Measurements from ENCODE around the gene TNS4.

DNA sequence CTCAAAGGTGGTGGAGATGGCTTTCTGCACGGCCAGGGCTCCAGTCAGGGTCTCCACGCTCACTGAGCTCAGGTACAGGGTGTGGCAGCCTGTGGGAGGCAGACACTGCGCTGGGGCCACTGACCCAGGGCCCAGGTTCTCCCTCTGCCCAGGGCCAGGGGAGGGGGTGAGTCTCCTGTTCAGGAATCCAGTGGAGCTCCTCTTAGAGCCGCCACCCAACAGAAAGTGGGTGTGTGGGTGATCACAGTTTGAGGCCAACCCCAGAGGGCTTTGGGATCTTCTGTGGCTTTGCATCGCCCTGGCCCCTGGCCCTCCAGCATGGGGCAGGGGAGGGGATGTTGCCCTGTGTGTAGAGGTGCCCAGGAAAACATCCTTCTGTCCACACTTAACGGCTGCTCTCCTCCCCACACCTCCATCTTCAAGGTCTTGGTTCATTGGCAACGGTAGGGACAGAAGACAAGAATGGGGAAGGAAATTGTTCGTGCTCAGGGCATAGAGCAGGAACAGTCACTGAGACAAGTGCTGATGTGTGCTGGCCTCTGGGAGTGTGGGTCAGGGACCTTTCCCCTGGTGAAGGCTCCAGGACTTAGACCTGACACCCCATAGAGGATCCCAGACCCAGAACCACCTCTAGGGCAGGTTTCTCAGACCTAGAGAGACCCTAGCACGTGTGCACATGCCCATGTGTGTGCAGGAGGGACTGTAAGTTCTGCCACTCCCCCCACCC, 21.5 kb downstream of the TNS4 start:
- TF ChIP-seq, protein P1, sequence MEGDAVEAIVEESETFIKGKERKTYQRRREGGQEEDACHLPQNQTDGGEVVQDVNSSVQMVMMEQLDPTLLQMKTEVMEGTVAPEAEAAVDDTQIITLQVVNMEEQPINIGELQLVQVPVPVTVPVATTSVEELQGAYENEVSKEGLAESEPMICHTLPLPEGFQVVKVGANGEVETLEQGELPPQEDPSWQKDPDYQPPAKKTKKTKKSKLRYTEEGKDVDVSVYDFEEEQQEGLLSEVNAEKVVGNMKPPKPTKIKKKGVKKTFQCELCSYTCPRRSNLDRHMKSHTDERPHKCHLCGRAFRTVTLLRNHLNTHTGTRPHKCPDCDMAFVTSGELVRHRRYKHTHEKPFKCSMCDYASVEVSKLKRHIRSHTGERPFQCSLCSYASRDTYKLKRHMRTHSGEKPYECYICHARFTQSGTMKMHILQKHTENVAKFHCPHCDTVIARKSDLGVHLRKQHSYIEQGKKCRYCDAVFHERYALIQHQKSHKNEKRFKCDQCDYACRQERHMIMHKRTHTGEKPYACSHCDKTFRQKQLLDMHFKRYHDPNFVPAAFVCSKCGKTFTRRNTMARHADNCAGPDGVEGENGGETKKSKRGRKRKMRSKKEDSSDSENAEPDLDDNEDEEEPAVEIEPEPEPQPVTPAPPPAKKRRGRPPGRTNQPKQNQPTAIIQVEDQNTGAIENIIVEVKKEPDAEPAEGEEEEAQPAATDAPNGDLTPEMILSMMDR (conservative IDR thresholded peaks at IDR 0.05; ENCODE audit: low read length): no peak
- no peak for TF ChIP-seq EZH2phosphoT487 (IDR thresholded peaks at IDR 0.05; ENCODE audit: borderline replicate concordance, low read depth, low read length)
